Lower lobe of right lung (tissue), 2 donors: Measurements from ENCODE around the gene SMPX. TPM values are rescaled to one million over a fixed set of nuclear protein-coding genes. Genes with fewer than 3 reads are reported as not detected.

Source experiments
- ATAC-seq, 2 donors: fragments of 200-7000 bp; cut with Tn5 transposase; one replicate each; pipeline ENCODE4 v1.9.1; 2020 to 2022; ENCODE audit warnings: mild to moderate bottlenecking in 2 of 2, moderate library complexity in 2 of 2
- DNase-seq: peaks from one replicate; pipeline ENCODE4 v3.0.0-alpha.2; 2020
- H3K27ac ChIP-seq: fragments of 200-600 bp; one replicate; pipeline ENCODE4 v1.8.0; 2022
- H3K27me3 ChIP-seq: fragments of 200-600 bp; one replicate; pipeline ENCODE4 v1.8.0; 2022; ENCODE audit warnings: low read depth
- H3K36me3 ChIP-seq: fragments of 200-600 bp; one replicate; pipeline ENCODE4 v1.8.0; 2022; ENCODE audit warnings: mild to moderate bottlenecking
- H3K4me1 ChIP-seq: fragments of 200-600 bp; one replicate; pipeline ENCODE4 v1.8.0; 2022
- H3K4me3 ChIP-seq: fragments of 200-600 bp; one replicate; pipeline ENCODE4 v1.8.0; 2022; ENCODE audit warnings: mild to moderate bottlenecking
- H3K9me3 ChIP-seq: fragments of 200-600 bp; one replicate; pipeline ENCODE4 v1.8.0; 2022
- intact Hi-C: fragments of 100-400 bp; cut with DNase I; formaldehyde crosslinking; loops from one replicate; pipeline ENCODE4 v1.11.0; 2022
- total RNA-seq: library from RNA; stranded (reverse); fragmentation: NEBNext Ultra II Directional; extraction: Animal tissue kit (Norgen Biotek cat#: 25700); gene quantifications from one replicate; pipeline ENCODE4 v1.2.1, GENCODE V29; 2021
- TF ChIP-seq, protein P1 (sequence below): fragments of 200-600 bp; IDR thresholded peaks from one replicate; pipeline ENCODE4 v1.8.0; 2022; ENCODE audit warnings: antibody characterized with exemption, mild to moderate bottlenecking
- donor health status: DM: no; HTN: yes; CAD: no; lungs with severe emphysema.

SMPX gene
- total RNA-seq, 1 donor from 2014 or later = not detected

DNA sequence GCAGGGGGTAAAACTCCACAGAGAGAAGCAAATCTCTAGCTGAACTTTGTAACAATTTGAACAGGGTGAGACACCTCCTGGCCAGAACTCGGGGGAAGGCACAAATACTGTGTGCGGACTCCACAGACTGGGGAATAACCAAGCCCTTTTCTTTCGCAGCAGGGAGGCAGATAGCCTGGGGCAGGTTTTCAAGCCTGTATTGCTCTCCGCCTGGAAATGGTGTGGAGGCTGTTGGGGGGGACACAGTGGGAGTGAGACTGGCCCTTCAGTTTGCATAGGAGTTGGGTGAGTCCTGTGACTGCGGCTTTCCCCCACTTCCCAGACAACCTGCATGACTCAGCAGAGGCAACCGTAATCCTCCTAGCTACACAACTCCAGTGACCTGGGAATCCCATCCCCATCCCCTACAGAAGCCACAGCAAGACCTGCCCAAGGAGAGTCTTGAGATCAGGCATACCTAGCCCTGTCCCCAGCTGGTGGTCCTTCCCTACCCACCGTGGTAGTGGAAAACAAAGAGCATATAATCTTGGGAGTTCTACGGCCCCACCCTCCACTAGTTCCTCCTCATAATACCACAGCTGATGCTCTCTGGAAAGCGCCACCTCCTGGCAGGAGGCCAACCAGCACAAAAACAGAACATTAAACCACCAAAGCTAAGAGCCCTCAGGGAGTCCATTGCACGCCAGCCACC is 12.9 kb upstream of the SMPX start:
- ATAC-seq (no peak), DNase-seq (no peak)
- H3K9me3 ChIP-seq = no peaks in the 10 kb centered on the region
- intact Hi-C loops = no loop called here
- H3K4me3 ChIP-seq = no peak overlapping the region
- no peak overlapping the region for H3K27ac ChIP-seq
- H3K27me3 ChIP-seq = no peaks in the 10 kb centered on the region
- no peaks in the 10 kb centered on the region for H3K4me1 ChIP-seq
- TF ChIP-seq, protein P1, sequence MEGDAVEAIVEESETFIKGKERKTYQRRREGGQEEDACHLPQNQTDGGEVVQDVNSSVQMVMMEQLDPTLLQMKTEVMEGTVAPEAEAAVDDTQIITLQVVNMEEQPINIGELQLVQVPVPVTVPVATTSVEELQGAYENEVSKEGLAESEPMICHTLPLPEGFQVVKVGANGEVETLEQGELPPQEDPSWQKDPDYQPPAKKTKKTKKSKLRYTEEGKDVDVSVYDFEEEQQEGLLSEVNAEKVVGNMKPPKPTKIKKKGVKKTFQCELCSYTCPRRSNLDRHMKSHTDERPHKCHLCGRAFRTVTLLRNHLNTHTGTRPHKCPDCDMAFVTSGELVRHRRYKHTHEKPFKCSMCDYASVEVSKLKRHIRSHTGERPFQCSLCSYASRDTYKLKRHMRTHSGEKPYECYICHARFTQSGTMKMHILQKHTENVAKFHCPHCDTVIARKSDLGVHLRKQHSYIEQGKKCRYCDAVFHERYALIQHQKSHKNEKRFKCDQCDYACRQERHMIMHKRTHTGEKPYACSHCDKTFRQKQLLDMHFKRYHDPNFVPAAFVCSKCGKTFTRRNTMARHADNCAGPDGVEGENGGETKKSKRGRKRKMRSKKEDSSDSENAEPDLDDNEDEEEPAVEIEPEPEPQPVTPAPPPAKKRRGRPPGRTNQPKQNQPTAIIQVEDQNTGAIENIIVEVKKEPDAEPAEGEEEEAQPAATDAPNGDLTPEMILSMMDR = no peak
- no peaks in the 10 kb centered on the region for H3K36me3 ChIP-seq

DNA sequence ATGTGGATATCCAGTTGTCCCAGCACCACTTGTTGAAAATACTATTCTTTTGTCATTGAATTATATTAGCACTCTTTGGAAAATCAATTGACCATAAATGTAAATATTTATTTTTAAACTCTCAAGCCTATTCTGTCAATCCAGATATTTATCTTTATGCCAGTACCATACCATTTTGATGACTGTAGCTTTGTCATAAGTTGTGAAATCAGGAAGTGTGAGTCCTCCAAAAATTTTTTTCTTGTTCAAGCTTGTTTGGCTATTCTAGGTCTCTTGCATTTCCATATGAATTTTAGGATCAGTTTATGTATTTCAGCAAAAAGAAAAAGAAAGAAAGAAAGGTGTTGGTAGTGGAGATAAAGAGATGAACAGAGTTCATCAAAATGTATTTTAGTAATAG is 8.2 kb upstream of the SMPX start:
- no peak for ATAC-seq
- Histone ChIP-seq H3K27me3 (no peaks in the 10 kb centered on the region), H3K36me3 (no peaks in the 10 kb centered on the region), H3K9me3 (no peaks in the 10 kb centered on the region), H3K27ac (no peak overlapping the region), H3K4me3 (no peak overlapping the region), H3K4me1 (no peaks in the 10 kb centered on the region)
- DNase-seq = no peak
- TF ChIP-seq, protein P1 = no peak
- intact Hi-C loops = no loop called here

DNA sequence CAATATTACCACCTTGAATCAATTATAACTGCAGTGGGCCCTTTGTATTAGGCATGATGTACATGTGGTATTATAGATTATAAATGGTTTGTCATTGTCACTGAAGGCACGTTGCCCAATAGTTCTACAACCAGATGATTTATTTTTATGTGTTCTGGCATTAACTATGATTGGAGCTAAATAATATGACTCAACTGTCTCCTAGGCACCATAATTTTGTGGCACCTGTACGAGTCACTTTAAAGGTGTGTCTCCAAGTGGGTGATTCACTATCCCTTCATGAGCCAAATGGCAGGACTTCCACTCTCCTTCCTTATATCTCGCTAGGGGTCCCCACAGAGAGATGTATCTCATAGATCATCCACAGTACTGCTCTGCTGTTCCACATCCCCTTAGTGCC is 6.1 kb upstream of the SMPX start:
- Histone ChIP-seq H3K4me3 (no peak overlapping the region), H3K27me3 (no peaks in the 10 kb centered on the region), H3K36me3 (no peaks in the 10 kb centered on the region), H3K27ac (no peak overlapping the region), H3K9me3 (no peaks in the 10 kb centered on the region), H3K4me1 (no peaks in the 10 kb centered on the region)
- DNase-seq (no peak), ATAC-seq (no peak)
- TF ChIP-seq, protein P1 = no peak
- intact Hi-C loops = no loop called here

DNA sequence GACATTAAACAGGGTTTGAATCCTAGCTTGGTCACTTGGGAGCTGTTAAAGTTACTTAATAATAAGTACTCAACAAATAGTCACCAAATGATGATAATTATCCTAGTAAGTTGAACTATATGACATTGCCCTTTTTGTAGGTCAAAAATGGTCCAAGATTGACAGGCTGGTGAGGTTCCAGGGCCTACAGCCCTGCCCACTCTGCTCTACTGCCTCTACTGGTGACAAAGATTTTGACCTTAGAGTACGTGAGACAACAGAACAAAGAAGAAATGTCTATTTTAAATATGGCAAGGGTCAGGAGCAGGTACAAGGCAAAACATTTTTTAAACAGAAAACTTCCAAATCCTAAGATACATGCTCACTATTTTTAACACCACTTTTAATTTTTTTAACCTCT is 572 bp upstream of the SMPX start:
- no peak for ATAC-seq
- Histone ChIP-seq H3K36me3 (no peaks in the 10 kb centered on the region), H3K27me3 (no peaks in the 10 kb centered on the region), H3K4me3 (no peak overlapping the region), H3K27ac (no peak overlapping the region), H3K4me1 (no peaks in the 10 kb centered on the region), H3K9me3 (no peaks in the 10 kb centered on the region)
- intact Hi-C loops = no loop called here
- TF ChIP-seq, protein P1 = no peak
- no peak for DNase-seq

DNA sequence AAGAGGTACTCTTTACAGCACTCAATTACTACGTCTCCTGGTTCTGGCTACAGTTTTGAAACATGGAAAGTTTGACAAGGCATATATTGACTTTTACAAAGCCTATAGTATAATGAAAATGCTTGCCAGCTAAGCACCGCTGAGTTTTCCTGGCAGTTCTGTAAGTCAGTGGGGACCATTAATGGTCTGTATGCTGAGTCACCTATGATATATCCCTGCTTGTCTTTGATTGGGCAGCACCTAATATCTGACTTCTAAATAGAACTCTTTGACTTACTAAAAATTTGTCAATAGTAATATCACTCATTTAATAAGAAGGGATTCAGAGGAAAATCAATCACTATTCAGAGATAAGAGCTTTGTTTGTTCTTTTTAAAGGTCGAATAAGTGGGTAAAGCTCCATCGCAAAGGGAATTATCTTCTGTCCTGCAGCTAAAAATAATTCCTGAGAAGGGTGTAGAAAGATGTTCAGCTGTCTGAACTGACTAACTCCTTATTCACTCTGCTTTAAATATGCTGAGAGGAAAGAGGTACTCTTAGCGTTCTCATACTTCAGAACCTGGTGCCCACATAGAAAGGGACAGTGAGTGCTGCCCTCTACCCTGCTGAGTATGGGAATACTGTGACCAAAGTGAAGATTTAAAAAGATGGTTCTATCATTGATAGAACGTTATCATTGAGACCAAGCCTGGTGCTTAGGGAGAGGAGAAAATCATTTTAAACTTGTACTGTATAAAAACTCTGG is 959 bp downstream of the SMPX start:
- no peak overlapping the region for H3K4me3 ChIP-seq
- no peaks in the 10 kb centered on the region for H3K36me3 ChIP-seq
- no peaks in the 10 kb centered on the region for H3K9me3 ChIP-seq
- intact Hi-C loops = no loop called here
- no peak overlapping the region for H3K27ac ChIP-seq
- TF ChIP-seq, protein P1 = no peak
- H3K4me1 ChIP-seq = no peaks in the 10 kb centered on the region
- DNase-seq = no peak
- ATAC-seq = no peak
- H3K27me3 ChIP-seq = no peaks in the 10 kb centered on the region
